Measurements from ENCODE around the gene CRKL. TPM values are rescaled to one million over a fixed set of nuclear protein-coding genes. Genes with fewer than 3 reads are reported as not detected.

The CRKL gene
- total RNA-seq, 1 experiment from 2014 or later, result 35.4 TPM

- Histone ChIP-seq H3K9me3 (ENCODE audit: low read length) (no peaks in the 10 kb centered on the region), H3K9me2 (replicated peaks; ENCODE audit: low read length) (no peaks in the 10 kb centered on the region), H3K27me3 (ENCODE audit: low read length) (no peaks in the 10 kb centered on the region), H3K4me3 (ENCODE audit: low read length) (no peak overlapping the region), H4K20me1 (ENCODE audit: low read length) (no peaks in the 10 kb centered on the region), H3K4me1 (ENCODE audit: insufficient read depth, low read length) (no peaks in the 10 kb centered on the region), H3F3A (ENCODE audit: low read length, unreplicated experiment) (no peaks in the 10 kb centered on the region), H3K9ac (ENCODE audit: low read length) (no peak overlapping the region), H3K79me2 (ENCODE audit: low read length) (no peaks in the 10 kb centered on the region), H2AFZ (ENCODE audit: low read length) (no peak overlapping the region), H3K27ac (ENCODE audit: low read length) (no peak overlapping the region), H3K4me2 (ENCODE audit: low read length) (no peak overlapping the region), H3K36me3 (ENCODE audit: low read depth, low read length) (no peaks in the 10 kb centered on the region; the same call in 1 of the 2 replicates)
- ATAC-seq, result no peak
- TF ChIP-seq EZH2 (IDR thresholded peaks at IDR 0.05; ENCODE audit: low read length, unreplicated experiment) (no peak), CTCF (conservative IDR thresholded peaks at IDR 0.05; ENCODE audit: low read depth, low read length) (no peak), EZH2phosphoT487 (IDR thresholded peaks at IDR 0.05; ENCODE audit: borderline replicate concordance, low read length) (no peak)
- intact Hi-C loops (cut with micrococcal nuclease), result no loop called here
- ChIA-PET CTCF (no interaction called here), POLR2A (ENCODE audit: unreplicated experiment) (interaction anchor here (0.7 kb wide), 1 partner anchor 10 kb away, joined by 3 read pairs; the partner anchor contains the start of gene THAP7)
- no peak for DNase-seq
- no TSS peak for BruUV-seq (replicated peaks)
Observed at GRCh38 chr22:20991252-20992055, 74.2 kb downstream of the CRKL start.

GRCh38 chr22:20992056-20992442 is 74.8 kb downstream of the CRKL start:
- TF ChIP-seq EZH2 (IDR thresholded peaks at IDR 0.05; ENCODE audit: low read length, unreplicated experiment) (no peak), EZH2phosphoT487 (IDR thresholded peaks at IDR 0.05; ENCODE audit: borderline replicate concordance, low read length) (no peak), CTCF (conservative IDR thresholded peaks at IDR 0.05; ENCODE audit: low read depth, low read length) (no peak)
- H3K9me2 ChIP-seq (replicated peaks; ENCODE audit: low read length), result no peaks in the 10 kb centered on the region
- no TSS peak for BruUV-seq (replicated peaks)
- CTCF ChIA-PET, result no interaction called here
- DNase-seq (no peak), ATAC-seq (no peak)
- no peaks in the 10 kb centered on the region for H3K79me2 ChIP-seq (ENCODE audit: low read length)
- no peaks in the 10 kb centered on the region for H3K9me3 ChIP-seq (ENCODE audit: low read length)
- no peak overlapping the region for H3K4me3 ChIP-seq (ENCODE audit: low read length)
- H2AFZ ChIP-seq (ENCODE audit: low read length), result no peak overlapping the region
- intact Hi-C loops (cut with micrococcal nuclease), result no loop called here
- no peaks in the 10 kb centered on the region for H3K27me3 ChIP-seq (ENCODE audit: low read length)
- H3K36me3 ChIP-seq (ENCODE audit: low read depth, low read length), result no peaks in the 10 kb centered on the region
- H3F3A ChIP-seq (ENCODE audit: low read length, unreplicated experiment), result no peaks in the 10 kb centered on the region
- POLR2A ChIA-PET (ENCODE audit: unreplicated experiment), result interaction anchor here (0.7 kb wide), 1 partner anchor 10 kb away, joined by 3 read pairs; the partner anchor contains the start of gene THAP7
- H3K9ac ChIP-seq (ENCODE audit: low read length), result no peak overlapping the region
- H4K20me1 ChIP-seq (ENCODE audit: low read length), result no peaks in the 10 kb centered on the region
- no peak overlapping the region for H3K27ac ChIP-seq (ENCODE audit: low read length)
- no peak overlapping the region for H3K4me2 ChIP-seq (ENCODE audit: low read length)
- H3K4me1 ChIP-seq (ENCODE audit: insufficient read depth, low read length), result no peaks in the 10 kb centered on the region
